Activated CD4-positive, alpha-beta T cell treated with anti-CD3 and anti-CD28 coated beads, Interleukin-2, amount 50 U/mL, for 4 hours (primary cell): ENCODE measurements around the gene HYAL4.
"Not testable (repeated sequence)": the region's sequence is repeated elsewhere in the genome, so short reads cannot be mapped to it uniquely, and the experiment has no call there.

ENCODE experiments used
- DNase-seq, 2 experiments: peaks; one replicate each; pipeline ENCODE4 v3.0.0-alpha.2; 2020

The HYAL4 gene

GRCh38 chr7:123844712-123845219, at the start of gene HYAL4:
Gene HYAL4 (plus strand): TSS chr7:123845169. CDS start chr7:123868274, 23,105 bp downstream.
- DNase-seq: no peak

- DNase-seq: no peak
Observed at GRCh38 chr7:123795917-123796316, 49.1 kb upstream of the HYAL4 start.

- DNase-seq: no peak
Observed at GRCh38 chr7:123796568-123796967, 48.4 kb upstream of the HYAL4 start.

DNA sequence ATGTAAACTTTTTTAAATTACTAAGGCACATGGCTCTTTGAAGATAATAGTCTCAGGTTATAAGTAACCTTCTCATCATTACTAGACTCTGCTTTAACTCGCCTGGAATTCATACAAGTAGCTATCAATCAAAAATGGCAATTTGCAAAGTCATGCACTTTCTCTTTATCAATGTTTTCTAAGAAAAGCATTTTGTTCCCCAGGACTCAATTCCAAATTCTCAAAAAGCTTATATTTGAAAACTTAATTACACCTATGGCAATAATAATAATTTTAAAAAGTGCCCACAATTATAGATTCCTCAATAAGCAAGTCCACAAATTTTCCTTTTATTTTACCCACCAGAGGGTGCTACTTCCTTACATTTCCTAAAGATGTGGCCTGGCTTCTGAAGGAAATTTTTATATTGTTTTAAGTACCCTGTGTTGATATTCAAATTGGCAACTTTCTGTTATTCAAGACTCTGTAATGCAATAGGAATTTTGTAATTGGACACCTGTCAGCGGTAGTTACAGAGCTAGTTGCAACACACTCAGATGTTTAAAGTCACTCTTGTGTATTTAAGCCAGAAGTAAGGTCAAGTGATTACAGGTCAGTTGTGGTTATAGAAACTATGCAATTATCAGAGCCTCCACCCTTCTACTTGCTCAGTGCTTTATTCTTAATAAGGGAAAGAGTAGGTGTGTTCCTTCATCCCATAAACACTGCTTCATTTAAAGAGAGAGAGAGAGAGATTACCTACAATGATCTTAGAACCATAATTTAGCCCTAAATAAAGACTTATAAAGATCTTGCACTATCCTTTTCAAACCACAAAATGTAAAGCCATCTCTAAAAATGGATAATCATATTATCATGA, 47.1 kb upstream of the HYAL4 start:
- no peak for DNase-seq

DNA sequence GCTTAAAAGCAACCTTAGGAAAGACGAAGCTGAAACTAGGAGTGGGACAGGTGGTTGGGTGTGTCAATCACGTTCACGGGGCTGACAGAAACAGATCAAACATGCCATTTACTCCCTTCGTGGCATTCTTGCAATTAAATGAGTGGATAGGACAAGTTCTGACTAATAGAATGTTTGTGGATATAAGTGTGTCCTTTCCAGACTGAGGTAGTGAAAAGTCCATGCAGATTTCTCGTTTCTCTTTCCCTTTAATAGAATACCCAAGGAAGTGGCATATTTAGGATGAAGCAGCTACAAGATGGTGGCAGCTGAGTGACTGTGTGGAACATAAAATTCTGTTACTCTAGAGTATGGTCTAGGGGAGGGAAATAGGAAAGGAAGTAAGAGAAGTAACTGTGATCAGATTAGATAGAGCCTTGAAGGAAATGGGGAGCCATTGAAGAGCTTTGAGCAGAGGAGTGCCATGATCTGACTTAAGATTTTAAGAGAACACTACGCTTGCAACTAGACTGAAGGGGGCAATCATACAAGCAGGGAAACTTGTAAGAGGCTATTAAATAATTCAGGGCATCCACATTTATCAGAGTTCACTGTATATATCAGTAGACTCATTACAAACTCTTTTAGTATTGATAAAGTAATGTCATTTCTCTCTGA, 46.3 kb upstream of the HYAL4 start:
- DNase-seq: no peak

DNA sequence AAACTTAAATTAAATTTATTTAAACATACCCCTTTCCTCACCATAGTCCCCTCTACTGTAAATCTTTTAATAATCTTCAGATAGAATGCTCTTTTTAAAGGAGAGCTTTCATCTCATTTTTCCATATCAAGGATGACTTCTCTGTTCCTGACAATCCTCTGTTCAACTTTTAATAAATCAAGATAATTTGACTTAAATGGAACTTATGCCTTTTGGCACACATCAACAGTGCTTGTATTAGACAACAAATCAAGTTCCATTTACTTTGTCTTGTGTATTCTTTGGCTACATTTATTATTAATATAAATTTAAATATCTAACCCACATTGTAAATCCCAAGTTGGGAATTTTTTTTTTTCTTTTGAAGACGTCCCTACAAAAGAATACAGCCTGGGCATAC, 42.7 kb upstream of the HYAL4 start:
- no peak for DNase-seq

- no peak for DNase-seq
Observed at GRCh38 chr7:123805287-123805686, 39.7 kb upstream of the HYAL4 start.

DNA sequence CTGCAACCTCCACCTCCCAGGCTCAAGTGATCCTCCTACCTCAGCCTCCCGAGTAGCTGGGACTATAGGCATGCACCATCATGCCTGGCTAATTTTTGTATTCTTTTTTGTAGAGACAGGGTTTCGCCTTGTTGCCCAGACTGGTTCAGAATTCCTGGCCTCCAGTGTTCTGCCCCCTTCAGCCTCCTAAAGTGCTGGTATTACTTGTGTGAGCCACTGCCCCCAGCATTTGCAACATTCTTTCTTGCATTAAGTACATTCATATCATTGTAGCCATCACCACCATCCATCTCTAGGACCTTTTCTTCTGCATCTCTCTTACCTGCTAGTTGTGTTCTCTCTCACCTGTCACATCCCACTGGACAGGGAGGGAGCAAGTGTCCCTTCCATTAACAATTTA, 35.5 kb upstream of the HYAL4 start:
- no peak for DNase-seq

DNA sequence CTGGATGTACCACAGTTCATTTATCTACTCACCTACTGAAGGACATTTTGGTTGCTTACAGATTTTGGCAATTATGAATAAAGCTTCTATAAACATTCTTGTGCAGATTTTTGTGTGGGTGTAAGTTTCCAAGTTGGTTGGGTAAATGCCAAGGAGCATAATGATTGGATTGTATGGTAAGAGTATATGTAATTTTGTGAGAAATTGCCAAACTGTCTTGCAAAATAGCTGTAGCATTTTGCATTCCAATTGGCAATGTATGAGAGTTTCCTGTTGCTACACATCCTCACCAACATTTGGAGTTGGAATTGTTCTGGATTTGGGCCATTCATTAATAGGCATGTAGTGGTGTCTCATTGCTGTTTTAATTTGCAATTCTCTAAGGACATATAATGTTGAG, 33.9 kb upstream of the HYAL4 start:
- no peak for DNase-seq

GRCh38 chr7:123816916-123817315, 28.1 kb upstream of the HYAL4 start:
- no peak for DNase-seq

- no peak for DNase-seq
Observed at GRCh38 chr7:123819001-123819400, 26.0 kb upstream of the HYAL4 start.

- not testable (repeated sequence) for DNase-seq
Observed at GRCh38 chr7:123819795-123820194, 25.2 kb upstream of the HYAL4 start.

GRCh38 chr7:123820864-123821263, 24.1 kb upstream of the HYAL4 start:
- no peak for DNase-seq

GRCh38 chr7:123821320-123821719, 23.6 kb upstream of the HYAL4 start:
- no peak for DNase-seq

GRCh38 chr7:123823898-123824753, 20.8 kb upstream of the HYAL4 start:
- peak in 1 of 2 experiments; percentile 4 for DNase-seq

- DNase-seq: no peak
Observed at GRCh38 chr7:123824754-123825067, 20.3 kb upstream of the HYAL4 start.

GRCh38 chr7:123828805-123829204, 16.2 kb upstream of the HYAL4 start:
- DNase-seq: no peak

GRCh38 chr7:123836656-123837055, 8.3 kb upstream of the HYAL4 start:
- no peak for DNase-seq

GRCh38 chr7:123839106-123839505, 5.9 kb upstream of the HYAL4 start:
- not testable (repeated sequence) for DNase-seq

DNA sequence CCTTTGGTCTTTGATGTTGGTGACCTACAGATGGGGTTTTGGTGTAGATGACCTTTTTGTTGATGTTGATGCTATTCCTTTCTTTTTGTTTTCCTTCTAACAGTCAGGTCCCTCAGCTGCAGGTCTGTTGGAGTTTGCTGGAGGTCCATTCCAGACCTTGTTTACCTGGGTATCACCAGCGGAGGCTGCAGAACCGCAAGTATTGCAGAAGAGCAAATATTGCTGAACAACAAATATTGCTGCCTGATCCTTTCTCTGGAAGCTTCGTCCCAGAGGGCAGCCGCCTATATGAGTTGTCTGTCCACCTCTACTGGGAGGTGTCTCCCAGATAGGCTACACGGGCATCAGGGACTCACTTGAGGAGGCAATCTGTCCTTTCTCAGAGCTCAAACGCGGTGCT, 827 bp upstream of the HYAL4 start:
- not testable (repeated sequence) for DNase-seq

- DNase-seq: no peak
Observed at GRCh38 chr7:123845823-123846216, 851 bp downstream of the HYAL4 start.

DNA sequence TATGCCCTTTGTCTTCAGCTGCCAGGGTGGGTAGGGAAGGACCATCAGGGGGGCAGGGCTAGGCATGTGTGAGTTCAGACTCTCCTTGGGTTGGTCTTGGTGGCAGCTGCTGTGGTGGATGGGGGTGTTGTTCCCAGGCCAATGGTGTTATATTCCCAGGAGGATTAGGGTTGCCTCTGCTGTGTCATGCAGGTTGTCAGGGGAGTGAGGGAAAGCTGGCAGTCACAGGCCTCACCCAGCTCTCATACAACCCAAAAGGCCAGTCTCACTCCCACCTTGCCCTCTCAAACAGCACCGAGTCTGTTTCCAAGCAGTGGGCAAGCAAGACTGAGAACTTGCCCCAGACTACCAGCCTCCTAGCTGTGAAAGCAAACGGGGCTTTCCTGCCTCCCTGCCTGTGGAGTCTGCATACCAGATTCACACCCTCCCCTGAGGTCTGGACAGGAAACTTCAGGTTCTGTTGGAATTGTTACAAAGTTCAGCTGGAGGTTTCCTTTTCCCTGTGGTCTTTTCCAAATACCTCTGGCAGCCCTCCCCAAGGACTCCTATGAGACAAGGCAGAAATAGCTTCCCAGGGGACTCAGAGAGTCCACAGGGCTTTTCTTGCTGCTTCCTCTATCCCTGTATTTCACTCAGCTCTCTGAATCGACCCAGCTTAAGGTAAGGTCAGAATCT, 1.4 kb downstream of the HYAL4 start:
- no peak for DNase-seq

GRCh38 chr7:123847868-123848267, 2.9 kb downstream of the HYAL4 start:
- DNase-seq: no peak
